ENCODE data around the gene LEFTY1. TPM values are rescaled to one million over a fixed set of nuclear protein-coding genes. Genes with fewer than 3 reads are reported as not detected.

The LEFTY1 gene
- total and polyA plus RNA-seq, 2 donors (not counting 3 experiments of a cell fraction or from before 2014, with no cell fraction given), result not detected

DNA sequence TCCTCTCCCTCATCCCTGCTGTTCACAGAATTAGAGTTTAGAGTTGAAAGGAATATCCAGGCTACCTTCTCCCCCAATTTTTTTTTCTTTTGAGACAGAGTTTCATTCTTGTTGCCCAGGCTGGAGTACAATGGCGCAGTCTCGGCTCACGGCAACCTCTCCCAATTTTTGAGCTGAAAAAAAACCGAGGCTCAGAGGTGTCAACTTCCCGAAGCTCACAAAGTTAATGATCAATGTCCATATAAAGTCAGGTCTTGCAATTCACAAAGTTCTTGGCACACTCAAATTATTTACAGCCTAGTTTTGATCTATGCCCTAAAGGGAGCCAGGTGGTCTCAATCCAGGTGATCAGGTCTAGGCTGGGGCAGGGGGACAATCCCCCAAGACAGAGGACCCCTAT is 797 bp upstream of the LEFTY1 start:
- POLR2A ChIA-PET, result no interaction called here
- Histone ChIP-seq H3K9me1 (replicated peaks; ENCODE audit: control insufficient read depth, extremely low read depth, insufficient read depth, low read length) (no peaks in the 10 kb centered on the region), H4K20me1 (replicated peaks; ENCODE audit: control insufficient read depth, extremely low read depth, insufficient read depth, low read length) (no peaks in the 10 kb centered on the region), H2AFZ (ENCODE audit: low read depth, low read length) (no peak overlapping the region), H3K4me1 (ENCODE audit: control insufficient read depth, extremely low read depth, insufficient read depth, low read length) (no peaks in the 10 kb centered on the region), H3K9ac (replicated peaks; ENCODE audit: extremely low read depth, insufficient read depth, low read length) (no peak overlapping the region), H3K36me3 (ENCODE audit: control insufficient read depth in 2 of 2, extremely low read depth in 1 of 2, insufficient read depth in 2 of 2, low read length in 2 of 2) (no peaks in the 10 kb centered on the region), H3K79me2 (ENCODE audit: control insufficient read depth, insufficient read depth, low read length) (no peaks in the 10 kb centered on the region), H3K4me2 (ENCODE audit: insufficient read depth, low read length) (no peak overlapping the region), H3K27me3 (ENCODE audit: control insufficient read depth in 2 of 2, insufficient read depth in 2 of 2, low read length in 2 of 2) (no peaks in the 10 kb centered on the region), H3K4me3 (replicated peaks in 1 of 3; ENCODE audit: insufficient read depth in 1 of 3, low read depth in 1 of 3, low read length in 3 of 3) (no peak overlapping the region), H3K9me3 (replicated peaks; ENCODE audit: control insufficient read depth, insufficient read depth, low read length) (no peaks in the 10 kb centered on the region), H3K27ac (ENCODE audit: insufficient read depth, low read depth, low read length) (no peak overlapping the region)
- DNase-seq (ENCODE audit: low read depth, low spot score), result no peak
- FAIRE-seq, result no peak
- CTCF ChIA-PET, result interaction anchor here (1.0 to 2.2 kb wide), 7 partner anchors 9 to 415 kb away, joined by 3 to 7 read pairs (median 3); no protein-coding TSS in a partner anchor
- intact Hi-C loops (cut with micrococcal nuclease) (no loop called here), dilution Hi-C loops (cut with MboI; ENCODE audit: extremely low pct_ligation_motif_present, low sequenced_read_pairs) (no loop called here)
- no peak for TF ChIP-seq POLR2A (IDR thresholded peaks at IDR 0.05; ENCODE audit: low read depth, low read length)
- no peak for TF ChIP-seq GATA2 (IDR thresholded peaks at IDR 0.05; ENCODE audit: insufficient read depth, insufficient read length, low read depth, low read length)
- TF ChIP-seq JUN (IDR thresholded peaks at IDR 0.05; ENCODE audit: borderline replicate concordance, insufficient read depth, insufficient read length, low read depth), result no peak
- no TSS peak for BruUV-seq (replicated peaks)

DNA sequence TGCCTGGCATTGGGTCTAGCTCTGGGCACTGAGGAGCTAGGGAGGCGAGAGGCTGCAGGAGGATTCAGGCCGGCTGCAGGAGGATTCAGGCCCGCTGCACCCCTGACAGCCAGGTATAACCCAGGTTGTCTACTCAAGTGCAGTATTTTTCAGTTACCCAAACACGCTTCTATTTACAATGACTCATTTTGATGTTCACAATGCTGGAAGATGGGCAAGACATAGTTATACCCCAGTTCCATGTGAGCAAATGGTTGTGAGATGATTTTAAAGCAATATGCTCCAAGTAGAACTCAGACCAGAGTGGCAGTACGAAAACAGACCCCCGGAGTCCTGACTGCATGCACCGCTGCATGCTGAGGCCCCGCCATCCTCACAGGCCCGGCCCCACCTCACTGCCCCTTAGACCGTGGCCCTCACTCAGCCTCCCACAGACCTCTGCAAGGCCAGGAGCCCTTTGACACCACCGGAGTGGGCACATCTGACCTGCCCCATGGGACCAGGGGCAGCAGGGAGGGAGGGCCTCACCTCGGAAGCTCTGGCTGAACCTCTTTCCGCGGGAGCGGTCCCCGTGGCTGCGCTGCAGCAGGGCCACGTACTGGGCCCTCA is 553 bp downstream of the LEFTY1 start:
- intact Hi-C loops (cut with micrococcal nuclease), result no loop called here
- no peak for FAIRE-seq

More for the DNA sequence above, 553 bp downstream of the LEFTY1 start:
- ChIA-PET POLR2A (no interaction called here), CTCF (interaction anchor here (0.8 to 1.4 kb wide), 2 partner anchors 7 to 11 kb away, joined by 3 read pairs; no protein-coding TSS in a partner anchor)
- H3K9ac ChIP-seq (replicated peaks; ENCODE audit: extremely low read depth, insufficient read depth, low read length), result no peak overlapping the region
- H3K9me1 ChIP-seq (replicated peaks; ENCODE audit: control insufficient read depth, extremely low read depth, insufficient read depth, low read length), result no peaks in the 10 kb centered on the region
- dilution Hi-C loops (cut with MboI; ENCODE audit: extremely low pct_ligation_motif_present, low sequenced_read_pairs), result no loop called here
- no peaks in the 10 kb centered on the region for H4K20me1 ChIP-seq (replicated peaks; ENCODE audit: control insufficient read depth, extremely low read depth, insufficient read depth, low read length)
- no peak for DNase-seq (ENCODE audit: low read depth, low spot score)
- H2AFZ ChIP-seq (ENCODE audit: low read depth, low read length), result no peak overlapping the region
- no peaks in the 10 kb centered on the region for H3K4me1 ChIP-seq (ENCODE audit: control insufficient read depth, extremely low read depth, insufficient read depth, low read length)
- no peaks in the 10 kb centered on the region for H3K36me3 ChIP-seq (ENCODE audit: control insufficient read depth in 2 of 2, extremely low read depth in 1 of 2, insufficient read depth in 2 of 2, low read length in 2 of 2)
- no peaks in the 10 kb centered on the region for H3K9me3 ChIP-seq (replicated peaks; ENCODE audit: control insufficient read depth, insufficient read depth, low read length)
- no TSS peak for BruUV-seq (replicated peaks)
- TF ChIP-seq EZH2 (IDR thresholded peaks at IDR 0.05; ENCODE audit: borderline replicate concordance, low read depth, low read length, severe bottlenecking), result no peak
- no peak for TF ChIP-seq POLR2AphosphoS5 (IDR thresholded peaks at IDR 0.05; ENCODE audit: insufficient read depth, low read depth, low read length)
- TF ChIP-seq POLR2A (IDR thresholded peaks at IDR 0.05; ENCODE audit: low read depth, low read length), result no peak
- no peak for TF ChIP-seq CTCF (IDR thresholded peaks at IDR 0.05; ENCODE audit: extremely low read depth in 1 of 2, insufficient read depth in 1 of 2, low read depth in 1 of 2, low read length in 2 of 2)
- TF ChIP-seq GATA2 (IDR thresholded peaks at IDR 0.05; ENCODE audit: insufficient read depth, insufficient read length, low read depth, low read length), result no peak
- TF ChIP-seq MAX (IDR thresholded peaks at IDR 0.05; ENCODE audit: insufficient read depth, insufficient read length), result no peak
- TF ChIP-seq MYC (IDR thresholded peaks at IDR 0.05; ENCODE audit: low read depth, low read length), result no peak
- no peak for TF ChIP-seq JUN (IDR thresholded peaks at IDR 0.05; ENCODE audit: borderline replicate concordance, insufficient read depth, insufficient read length, low read depth)
- no peak for TF ChIP-seq FOS (IDR thresholded peaks at IDR 0.05; ENCODE audit: borderline replicate concordance, insufficient read depth, low read length)
- H3K27ac ChIP-seq (ENCODE audit: insufficient read depth, low read depth, low read length), result no peak overlapping the region
- H3K27me3 ChIP-seq (ENCODE audit: control insufficient read depth in 2 of 2, insufficient read depth in 2 of 2, low read length in 2 of 2), result no peaks in the 10 kb centered on the region
- no peak overlapping the region for H3K4me2 ChIP-seq (ENCODE audit: insufficient read depth, low read length)
- H3K79me2 ChIP-seq (ENCODE audit: control insufficient read depth, insufficient read depth, low read length), result no peaks in the 10 kb centered on the region
- no peak overlapping the region for H3K4me3 ChIP-seq (replicated peaks in 1 of 3; ENCODE audit: insufficient read depth in 1 of 3, low read depth in 1 of 3, low read length in 3 of 3)
